Panc1 (cell line): ENCODE measurements around the gene TTF2. TPM values are rescaled to one million over a fixed set of nuclear protein-coding genes. Genes with fewer than 3 reads are reported as not detected.

Source experiments
- ATAC-seq: fragments of 200-7000 bp; cut with Tn5 transposase; 2 replicates; pipeline ENCODE4 v1.9.1; 2020; ENCODE audit warnings: mild to moderate bottlenecking, moderate library complexity
- BruUV-seq: library from RNA; stranded (reverse); fragments of 400-500 nt; replicated peaks from 2 replicates; lab custom pipeline; 2021; lab: Mats Ljungman, UMichigan
- CTCF ChIA-PET: fragments of 300-600 bp; sonication (Branson Sonifier 250); formaldehyde crosslinking; loops from one replicate; lab custom pipeline; 2022; ENCODE audit warnings: antibody characterized with exemption; lab: Charles Lee
- POLR2A ChIA-PET: fragments of 300-600 bp; sonication (Branson Sonifier 250); formaldehyde crosslinking; loops from one replicate; lab custom pipeline; 2022; ENCODE audit warnings: antibody characterized with exemption; lab: Charles Lee
- DNase-seq: peaks from one replicate; pipeline ENCODE4 v3.0.0-alpha.2; 2010; ENCODE audit warnings: low read depth, low spot score
- H3K27ac ChIP-seq: 2 replicates; pipeline ENCODE4 v1.5.1; 2011; ENCODE audit warnings: mild to moderate bottlenecking, low read length, inconsistent platforms
- H3K27me3 ChIP-seq: fragments of 200-500 bp; sonication (Bioruptor generic); 2 replicates; pipeline ENCODE4 v1.6.0; 2014; ENCODE audit warnings: low read length, inconsistent platforms; ENCODE audit not compliant: control insufficient read depth, insufficient read depth
- H3K36me3 ChIP-seq: fragments of 200-500 bp; sonication (Bioruptor generic); 2 replicates; pipeline ENCODE4 v1.5.1; 2014; ENCODE audit warnings: inconsistent platforms, mild to moderate bottlenecking, low read length, moderate library complexity; ENCODE audit not compliant: control insufficient read depth, insufficient read depth
- H3K4me1 ChIP-seq: 2 replicates; pipeline ENCODE4 v1.5.1; 2011; ENCODE audit warnings: inconsistent platforms, mild to moderate bottlenecking, low read length, moderate library complexity; ENCODE audit not compliant: control insufficient read depth, insufficient read depth
- H3K4me3 ChIP-seq, 2 experiments: 2 replicates each; pipeline ENCODE4 v1.5.1; 2011 to 2012; ENCODE audit warnings: low read depth in 2 of 2, low read length in 2 of 2, mild to moderate bottlenecking in 2 of 2, inconsistent platforms in 1 of 2, moderate library complexity in 1 of 2
- H3K9me3 ChIP-seq: fragments of 200-500 bp; sonication (Bioruptor generic); 2 replicates; pipeline ENCODE4 v1.5.1; 2014; ENCODE audit warnings: low read depth, mild to moderate bottlenecking, inconsistent platforms, low read length, moderate library complexity; ENCODE audit not compliant: control insufficient read depth, insufficient read depth
- POLR2AphosphoS5 ChIP-seq: IDR thresholded peaks from 2 replicates; pipeline ENCODE4 v1.6.1; 2012; ENCODE audit warnings: mild to moderate bottlenecking, low read depth, low read length, moderate library complexity
- SIN3A ChIP-seq: IDR thresholded peaks from 2 replicates; pipeline ENCODE4 v1.6.1; 2012; ENCODE audit warnings: low read depth, mild to moderate bottlenecking, low read length, moderate library complexity, borderline replicate concordance; ENCODE audit not compliant: insufficient read depth
- TCF7L2 ChIP-seq: IDR thresholded peaks from 2 replicates; pipeline ENCODE4 v1.6.1; 2011; ENCODE audit warnings: mild to moderate bottlenecking, low read depth, low read length, inconsistent platforms
- in situ Hi-C: cut with HindIII; loops from 2 replicates; pipeline ENCODE4 v1.10.0; 2016; ENCODE audit warnings: low sequenced_read_pairs, low pct_unique_long_range_greater_than_20kb
- intact Hi-C: fragments of 100-400 bp; cut with micrococcal nuclease; formaldehyde crosslinking; loops from one replicate; pipeline ENCODE4 v1.10.0; 2022; ENCODE audit not compliant: unreplicated experiment
- total RNA-seq: library from RNA; stranded (reverse); gene quantifications from one replicate; pipeline ENCODE4 v1.2.1, GENCODE V29; 2021; ENCODE audit not compliant: unreplicated experiment
- TF ChIP-seq, protein P1 (sequence below), 2 experiments: IDR thresholded peaks; 2 replicates each; pipeline ENCODE4 v1.6.1; 2011 to 2012; ENCODE audit warnings: low read depth in 2 of 2, control low read depth in 1 of 2, low read length in 1 of 2, mild to moderate bottlenecking in 1 of 2, moderate library complexity in 1 of 2; ENCODE audit not compliant: insufficient read depth in 1 of 2
- TF ChIP-seq, protein P2 (sequence below): fragments of 450-650 bp; IDR thresholded peaks from 2 replicates; pipeline ENCODE4 v1.5.1; 2017; ENCODE audit warnings: mild to moderate bottlenecking

The TTF2 gene
- total RNA-seq, 1 experiment from 2014 or later, result 32.7 TPM

DNA sequence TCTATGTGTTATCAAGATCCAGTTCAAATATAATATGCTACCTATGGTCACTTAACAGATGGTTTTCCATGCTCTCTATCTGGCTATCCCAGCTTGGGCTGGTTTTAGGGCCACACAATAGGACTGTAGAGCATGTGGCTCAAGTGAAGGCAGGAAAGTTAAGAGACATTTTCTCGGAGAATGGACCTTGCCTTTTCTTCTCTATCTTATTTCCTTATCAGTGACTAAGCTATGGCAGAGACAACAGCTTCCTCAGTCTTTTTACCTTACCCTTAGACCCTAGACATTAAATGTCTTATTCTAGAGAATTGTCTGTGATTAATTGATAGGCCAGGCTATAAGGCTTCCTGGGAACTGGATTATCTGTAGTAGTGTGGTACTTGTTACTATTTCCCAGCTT lies 30.4 kb upstream of the TTF2 start:
- Histone ChIP-seq H3K4me3 (no peak overlapping the region), H3K9me3 (no peaks in the 10 kb centered on the region), H3K27ac (no peak overlapping the region), H3K36me3 (no peaks in the 10 kb centered on the region), H3K4me1 (no peaks in the 10 kb centered on the region), H3K27me3 (no peaks in the 10 kb centered on the region)
- TF ChIP-seq, protein P1, sequence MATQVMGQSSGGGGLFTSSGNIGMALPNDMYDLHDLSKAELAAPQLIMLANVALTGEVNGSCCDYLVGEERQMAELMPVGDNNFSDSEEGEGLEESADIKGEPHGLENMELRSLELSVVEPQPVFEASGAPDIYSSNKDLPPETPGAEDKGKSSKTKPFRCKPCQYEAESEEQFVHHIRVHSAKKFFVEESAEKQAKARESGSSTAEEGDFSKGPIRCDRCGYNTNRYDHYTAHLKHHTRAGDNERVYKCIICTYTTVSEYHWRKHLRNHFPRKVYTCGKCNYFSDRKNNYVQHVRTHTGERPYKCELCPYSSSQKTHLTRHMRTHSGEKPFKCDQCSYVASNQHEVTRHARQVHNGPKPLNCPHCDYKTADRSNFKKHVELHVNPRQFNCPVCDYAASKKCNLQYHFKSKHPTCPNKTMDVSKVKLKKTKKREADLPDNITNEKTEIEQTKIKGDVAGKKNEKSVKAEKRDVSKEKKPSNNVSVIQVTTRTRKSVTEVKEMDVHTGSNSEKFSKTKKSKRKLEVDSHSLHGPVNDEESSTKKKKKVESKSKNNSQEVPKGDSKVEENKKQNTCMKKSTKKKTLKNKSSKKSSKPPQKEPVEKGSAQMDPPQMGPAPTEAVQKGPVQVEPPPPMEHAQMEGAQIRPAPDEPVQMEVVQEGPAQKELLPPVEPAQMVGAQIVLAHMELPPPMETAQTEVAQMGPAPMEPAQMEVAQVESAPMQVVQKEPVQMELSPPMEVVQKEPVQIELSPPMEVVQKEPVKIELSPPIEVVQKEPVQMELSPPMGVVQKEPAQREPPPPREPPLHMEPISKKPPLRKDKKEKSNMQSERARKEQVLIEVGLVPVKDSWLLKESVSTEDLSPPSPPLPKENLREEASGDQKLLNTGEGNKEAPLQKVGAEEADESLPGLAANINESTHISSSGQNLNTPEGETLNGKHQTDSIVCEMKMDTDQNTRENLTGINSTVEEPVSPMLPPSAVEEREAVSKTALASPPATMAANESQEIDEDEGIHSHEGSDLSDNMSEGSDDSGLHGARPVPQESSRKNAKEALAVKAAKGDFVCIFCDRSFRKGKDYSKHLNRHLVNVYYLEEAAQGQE (IDR thresholded peaks at IDR 0.05; ENCODE audit: insufficient read depth in 1 of 2, low read depth in 2 of 2, low read length in 1 of 2), result no peak
- ChIA-PET CTCF (no interaction called here), POLR2A (no interaction called here)
- DNase-seq (no peak), ATAC-seq (no peak)
- in situ Hi-C loops (no loop called here), intact Hi-C loops (no loop called here)
- no TSS peak for BruUV-seq

DNA sequence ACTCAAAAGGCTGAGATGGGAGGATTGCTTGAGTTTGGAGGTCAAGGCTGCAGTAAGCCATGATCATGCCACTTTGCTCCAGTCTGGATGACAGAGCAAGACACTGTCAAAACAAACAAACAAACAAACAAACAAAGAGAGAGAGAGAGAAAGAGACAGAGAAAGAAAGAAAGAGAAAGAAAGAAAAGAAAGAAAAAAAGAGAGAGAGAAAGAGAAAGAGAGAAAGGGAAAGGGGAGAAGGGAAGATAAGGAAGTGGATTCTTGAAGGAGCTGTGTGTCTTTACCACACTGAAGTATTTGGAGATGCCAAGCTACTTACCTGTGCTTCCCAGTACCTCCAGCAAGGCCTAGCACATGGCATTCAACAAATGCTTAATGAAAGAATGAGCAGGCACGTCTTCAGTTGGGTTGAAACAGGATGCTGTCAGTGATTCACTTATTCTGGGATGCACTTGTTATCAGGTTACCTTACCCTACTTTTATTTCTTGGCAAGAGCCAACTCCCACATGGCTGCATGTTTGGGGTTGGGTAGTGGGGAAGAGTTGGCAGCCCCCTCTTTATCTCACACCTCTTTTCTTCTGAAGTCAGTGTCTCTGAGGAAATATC lies 29.8 kb upstream of the TTF2 start:
- no peaks in the 10 kb centered on the region for H3K4me1 ChIP-seq
- ChIA-PET POLR2A (no interaction called here), CTCF (no interaction called here)
- H3K9me3 ChIP-seq, result no peaks in the 10 kb centered on the region
- TF ChIP-seq POLR2AphosphoS5, result no peak
- TF ChIP-seq, protein P2, sequence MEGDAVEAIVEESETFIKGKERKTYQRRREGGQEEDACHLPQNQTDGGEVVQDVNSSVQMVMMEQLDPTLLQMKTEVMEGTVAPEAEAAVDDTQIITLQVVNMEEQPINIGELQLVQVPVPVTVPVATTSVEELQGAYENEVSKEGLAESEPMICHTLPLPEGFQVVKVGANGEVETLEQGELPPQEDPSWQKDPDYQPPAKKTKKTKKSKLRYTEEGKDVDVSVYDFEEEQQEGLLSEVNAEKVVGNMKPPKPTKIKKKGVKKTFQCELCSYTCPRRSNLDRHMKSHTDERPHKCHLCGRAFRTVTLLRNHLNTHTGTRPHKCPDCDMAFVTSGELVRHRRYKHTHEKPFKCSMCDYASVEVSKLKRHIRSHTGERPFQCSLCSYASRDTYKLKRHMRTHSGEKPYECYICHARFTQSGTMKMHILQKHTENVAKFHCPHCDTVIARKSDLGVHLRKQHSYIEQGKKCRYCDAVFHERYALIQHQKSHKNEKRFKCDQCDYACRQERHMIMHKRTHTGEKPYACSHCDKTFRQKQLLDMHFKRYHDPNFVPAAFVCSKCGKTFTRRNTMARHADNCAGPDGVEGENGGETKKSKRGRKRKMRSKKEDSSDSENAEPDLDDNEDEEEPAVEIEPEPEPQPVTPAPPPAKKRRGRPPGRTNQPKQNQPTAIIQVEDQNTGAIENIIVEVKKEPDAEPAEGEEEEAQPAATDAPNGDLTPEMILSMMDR, result no peak
- TF ChIP-seq TCF7L2, result no peak
- in situ Hi-C loops, result no loop called here
- BruUV-seq, result no TSS peak
- intact Hi-C loops, result no loop called here
- no peak for ATAC-seq
- no peak overlapping the region for H3K4me3 ChIP-seq
- no peak for DNase-seq
- H3K27me3 ChIP-seq, result no peaks in the 10 kb centered on the region
- H3K36me3 ChIP-seq, result no peaks in the 10 kb centered on the region
- no peak overlapping the region for H3K27ac ChIP-seq

DNA sequence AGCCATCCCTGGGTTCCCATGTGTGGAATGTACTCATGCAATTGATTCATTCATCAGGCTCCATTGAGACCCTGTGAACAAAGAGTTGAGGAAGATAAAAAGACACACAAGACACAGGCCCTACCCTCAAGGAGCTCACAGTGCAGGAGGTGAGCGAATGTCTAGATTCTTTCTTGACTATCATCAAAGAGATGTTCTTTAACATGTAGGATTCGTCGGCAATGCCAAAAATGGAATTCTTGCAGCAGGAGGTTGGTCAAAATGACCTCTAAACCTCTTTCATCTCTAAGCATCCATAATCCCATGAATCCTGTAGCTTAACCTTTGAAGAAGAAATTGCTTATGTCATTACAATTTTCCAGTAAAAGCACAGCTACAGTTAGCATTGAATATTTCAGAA lies 27.9 kb upstream of the TTF2 start:
- Histone ChIP-seq H3K36me3 (no peaks in the 10 kb centered on the region), H3K4me3 (no peak overlapping the region), H3K27me3 (no peaks in the 10 kb centered on the region), H3K27ac (no peak overlapping the region), H3K4me1 (no peaks in the 10 kb centered on the region), H3K9me3 (no peaks in the 10 kb centered on the region)
- no peak for DNase-seq
- intact Hi-C loops (no loop called here), in situ Hi-C loops (no loop called here)
- ChIA-PET POLR2A (no interaction called here), CTCF (no interaction called here)
- no peak for ATAC-seq
- BruUV-seq, result no TSS peak
- TF ChIP-seq, protein P2, result no peak
- no peak for TF ChIP-seq TCF7L2
- TF ChIP-seq, protein P1 (IDR thresholded peaks at IDR 0.05; ENCODE audit: insufficient read depth in 1 of 2, low read depth in 2 of 2, low read length in 1 of 2), result no peak
- no peak for TF ChIP-seq POLR2AphosphoS5
- no peak for TF ChIP-seq SIN3A
